Measurements from ENCODE around the gene KRT33B. TPM values are rescaled to one million over a fixed set of nuclear protein-coding genes. Genes with fewer than 3 reads are reported as not detected.

Gene KRT33B
- total and polyA plus RNA-seq, 2 of the 4 experiments (the other 2 are of a cell fraction) = 0.18 to 0.22 TPM

DNA sequence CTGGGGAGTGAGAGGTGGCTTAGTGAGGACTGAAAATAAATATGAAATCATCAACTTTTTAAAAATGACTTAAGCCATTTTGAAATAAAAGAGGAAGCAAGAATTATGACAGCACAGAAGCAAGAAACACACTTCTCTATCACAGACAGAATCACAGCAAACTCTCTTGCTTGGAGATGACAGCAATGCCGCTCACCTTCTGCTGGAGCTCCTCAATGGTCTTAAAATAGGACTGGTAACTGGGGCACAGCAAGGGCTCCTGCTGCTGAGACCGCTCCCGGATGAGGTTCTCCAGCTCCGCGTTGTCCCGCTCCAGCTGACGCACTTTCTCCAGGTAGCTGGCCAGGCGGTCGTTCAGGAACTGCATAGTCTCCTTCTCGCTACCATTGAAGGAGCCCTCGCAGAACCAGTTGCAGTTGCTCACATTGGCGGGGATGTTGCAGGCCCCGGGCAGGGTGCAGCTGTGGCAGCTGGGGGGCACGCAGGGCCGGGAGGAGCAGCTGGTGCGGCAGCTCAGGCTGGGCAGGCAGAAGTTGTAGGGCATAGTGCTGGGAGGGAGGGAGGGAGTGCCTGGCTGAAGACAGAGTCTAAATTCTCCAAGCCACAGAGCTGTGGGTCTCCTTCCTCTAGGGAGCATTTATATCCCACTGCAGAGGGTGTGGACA, 27.5 kb upstream of the KRT33B start, which contains the start of gene KRT31:
TSS of gene KRT31 (minus strand) at position 613 of the 665 bp plus-strand sequence. CDS start at position 544, 69 bp downstream.
- DNase-seq (no peak), ATAC-seq (ENCODE audit: low read depth) (no peak)
- Histone ChIP-seq H3K27me3 (ENCODE audit: control insufficient read depth, insufficient read depth, low read length) (no peaks in the 10 kb centered on the region), H3K18ac (ENCODE audit: low read depth, low read length) (no peak within 1 kb of the TSS), H3K36me3 (ENCODE audit: control insufficient read depth, insufficient read depth, low read length) (no peaks in the 10 kb centered on the region), H4K5ac (ENCODE audit: low read depth, low read length) (no peak within 1 kb of the TSS), H2BK120ac (ENCODE audit: low read depth, low read length) (no peak within 1 kb of the TSS), H2BK15ac (ENCODE audit: low read depth, low read length) (peak within 1 kb of the TSS; percentile 16; the same call in 1 of the 3 replicates), H3K9me1 (ENCODE audit: insufficient read depth, low read length) (no peaks in the 10 kb centered on the region; the same call in none of the 2 replicates), H3K9ac (ENCODE audit: low read depth, low read length) (no peak within 1 kb of the TSS), H3K4me1 (ENCODE audit: control insufficient read depth, insufficient read depth, low read length) (peaks cover 7% of the 10 kb centered on the region; the same call in 1 of the 2 replicates), H3K9me3 (ENCODE audit: control insufficient read depth, insufficient read depth, low read length) (no peaks in the 10 kb centered on the region), H2AFZ (replicated peaks; ENCODE audit: low read length, poor library complexity) (no peak within 1 kb of the TSS), H2BK5ac (ENCODE audit: low read depth, low read length, poor library complexity, severe bottlenecking) (no peak within 1 kb of the TSS), H2BK20ac (ENCODE audit: low read depth, low read length) (no peak within 1 kb of the TSS), H2AK9ac (replicated peaks; ENCODE audit: low read depth, low read length, poor library complexity) (no peak within 1 kb of the TSS), H3K27ac (ENCODE audit: insufficient read depth, low read length) (no peak within 1 kb of the TSS), H4K91ac (ENCODE audit: insufficient read depth, low read depth, low read length) (no peak within 1 kb of the TSS), H3K14ac (replicated peaks; ENCODE audit: low read depth, low read length) (no peak within 1 kb of the TSS), H3K79me1 (ENCODE audit: low read depth in 1 of 2, low read length in 2 of 2) (no peaks in the 10 kb centered on the region), H4K20me1 (ENCODE audit: insufficient read depth, low read length) (no peaks in the 10 kb centered on the region), H3K23ac (ENCODE audit: low read depth, low read length) (no peak within 1 kb of the TSS), H4K8ac (ENCODE audit: low read depth in 2 of 2, low read length in 2 of 2) (0 out of 4 replicates have a peak within 1 kb of the TSS, but pooled peaks of 1 of the 2 experiments have one; percentile 19), H3K4me3 (ENCODE audit: insufficient read depth, low read depth, low read length) (no peak within 1 kb of the TSS), H2AK5ac (ENCODE audit: low read depth, low read length) (no peak within 1 kb of the TSS; the same call in 1 of the 2 replicates), H3K4ac (ENCODE audit: low read depth, low read length) (no peak within 1 kb of the TSS), H3K56ac (ENCODE audit: extremely low read depth, insufficient read depth, low read length) (no peak within 1 kb of the TSS), H3K4me2 (ENCODE audit: low read depth, low read length) (no peak within 1 kb of the TSS)
- no peak for TF ChIP-seq CTCF (conservative IDR thresholded peaks at IDR 0.05; ENCODE audit: low read depth, low read length)
- no peak for TF ChIP-seq MAZ (IDR thresholded peaks at IDR 0.05; ENCODE audit: borderline replicate concordance, low read depth, low read length)
- no peak for TF ChIP-seq CHD1 (IDR thresholded peaks at IDR 0.05; ENCODE audit: low read depth, low read length)
- TF ChIP-seq MXI1 (IDR thresholded peaks at IDR 0.05; ENCODE audit: borderline replicate concordance, low read depth, low read length) = no peak
- no peak for TF ChIP-seq RCOR1 (IDR thresholded peaks at IDR 0.05; ENCODE audit: insufficient replicate concordance, low read length)
- TF ChIP-seq CEBPB (IDR thresholded peaks at IDR 0.05; ENCODE audit: low read depth, low read length) = no peak
- TF ChIP-seq, protein P1, sequence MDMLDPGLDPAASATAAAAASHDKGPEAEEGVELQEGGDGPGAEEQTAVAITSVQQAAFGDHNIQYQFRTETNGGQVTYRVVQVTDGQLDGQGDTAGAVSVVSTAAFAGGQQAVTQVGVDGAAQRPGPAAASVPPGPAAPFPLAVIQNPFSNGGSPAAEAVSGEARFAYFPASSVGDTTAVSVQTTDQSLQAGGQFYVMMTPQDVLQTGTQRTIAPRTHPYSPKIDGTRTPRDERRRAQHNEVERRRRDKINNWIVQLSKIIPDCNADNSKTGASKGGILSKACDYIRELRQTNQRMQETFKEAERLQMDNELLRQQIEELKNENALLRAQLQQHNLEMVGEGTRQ (IDR thresholded peaks at IDR 0.05; ENCODE audit: low read depth, low read length) = no peak
- no peak for TF ChIP-seq MAFK (IDR thresholded peaks at IDR 0.05; ENCODE audit: low read depth, low read length)
- no peak for TF ChIP-seq SMC3 (IDR thresholded peaks at IDR 0.05; ENCODE audit: low read depth, low read length)
- TF ChIP-seq RFX5 (IDR thresholded peaks at IDR 0.05; ENCODE audit: low read depth, low read length) = no peak
- TF ChIP-seq FOS (IDR thresholded peaks at IDR 0.05; ENCODE audit: low read depth, low read length) = no peak
- TF ChIP-seq RAD21 (IDR thresholded peaks at IDR 0.05; ENCODE audit: low read length) = no peak
- no peak for TF ChIP-seq BHLHE40 (IDR thresholded peaks at IDR 0.05; ENCODE audit: low read depth, low read length)
- TF ChIP-seq NFE2L2 (IDR thresholded peaks at IDR 0.05; ENCODE audit: low read depth, low read length) = no peak
- no peak for TF ChIP-seq POLR2A (IDR thresholded peaks at IDR 0.05; ENCODE audit: low read depth, low read length)
- TF ChIP-seq, protein P2, sequence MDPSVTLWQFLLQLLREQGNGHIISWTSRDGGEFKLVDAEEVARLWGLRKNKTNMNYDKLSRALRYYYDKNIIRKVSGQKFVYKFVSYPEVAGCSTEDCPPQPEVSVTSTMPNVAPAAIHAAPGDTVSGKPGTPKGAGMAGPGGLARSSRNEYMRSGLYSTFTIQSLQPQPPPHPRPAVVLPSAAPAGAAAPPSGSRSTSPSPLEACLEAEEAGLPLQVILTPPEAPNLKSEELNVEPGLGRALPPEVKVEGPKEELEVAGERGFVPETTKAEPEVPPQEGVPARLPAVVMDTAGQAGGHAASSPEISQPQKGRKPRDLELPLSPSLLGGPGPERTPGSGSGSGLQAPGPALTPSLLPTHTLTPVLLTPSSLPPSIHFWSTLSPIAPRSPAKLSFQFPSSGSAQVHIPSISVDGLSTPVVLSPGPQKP (IDR thresholded peaks at IDR 0.05; ENCODE audit: borderline replicate concordance, low read depth, low read length) = no peak
- CTCF ChIA-PET = no interaction called here
- POLR2A ChIA-PET (ENCODE audit: unreplicated experiment) = no interaction called here
- intact Hi-C loops (cut with micrococcal nuclease) = no loop called here
- WGBS, 2 experiments (ENCODE audit: extremely low coverage in 2 of 2, insufficient read length in 1 of 2) = no CpG with 5 or more reads among the region's 16 CpGs
- no TSS peak for BruUV-seq (replicated peaks)
- dilution Hi-C loops (cut with HindIII; ENCODE audit: low sequenced_read_pairs, unreplicated experiment) = no loop called here
- in situ Hi-C loops (cut with MboI; ENCODE audit: low sequenced_read_pairs) = no loop called here

All from IMR-90 (cell line).